GM19239 (cell line): ENCODE data around the gene FGD3.
"Not testable (repeated sequence)": the region's sequence is repeated elsewhere in the genome, so short reads cannot be mapped to it uniquely, and the experiment has no call there.

Experiments
- DNase-seq: peaks from one replicate; pipeline ENCODE4 v3.0.0; 2011; ENCODE audit warnings: low spot score; ENCODE audit not compliant: insufficient read length
- FAIRE-seq: peaks from 2 replicates; lab custom pipeline; 2011; peaks lifted over from hg19 to GRCh38; lab: Jason Lieb, UNC

The FGD3 gene

DNA sequence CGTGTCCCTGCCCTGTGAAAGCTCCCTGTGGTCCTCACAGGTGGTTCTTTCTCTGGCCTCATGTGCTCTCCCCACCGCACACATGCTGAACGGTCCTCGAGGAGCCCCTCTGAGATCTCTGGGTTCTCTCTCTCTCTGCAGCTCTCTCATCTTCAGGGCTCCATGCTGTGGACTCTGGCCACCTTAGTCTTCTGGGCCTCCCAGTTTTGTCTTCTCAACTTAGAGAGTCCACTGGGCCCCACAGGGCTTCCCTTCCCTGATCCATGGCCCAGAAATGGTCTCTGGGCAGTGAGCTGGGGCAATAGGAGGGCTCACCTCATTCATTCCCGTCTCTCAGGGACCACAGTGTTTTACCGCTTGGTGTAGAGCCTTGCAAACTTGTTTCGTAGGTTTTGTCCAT is 26.4 kb downstream of the FGD3 start:
- FAIRE-seq (no peak), DNase-seq (no peak)

DNA sequence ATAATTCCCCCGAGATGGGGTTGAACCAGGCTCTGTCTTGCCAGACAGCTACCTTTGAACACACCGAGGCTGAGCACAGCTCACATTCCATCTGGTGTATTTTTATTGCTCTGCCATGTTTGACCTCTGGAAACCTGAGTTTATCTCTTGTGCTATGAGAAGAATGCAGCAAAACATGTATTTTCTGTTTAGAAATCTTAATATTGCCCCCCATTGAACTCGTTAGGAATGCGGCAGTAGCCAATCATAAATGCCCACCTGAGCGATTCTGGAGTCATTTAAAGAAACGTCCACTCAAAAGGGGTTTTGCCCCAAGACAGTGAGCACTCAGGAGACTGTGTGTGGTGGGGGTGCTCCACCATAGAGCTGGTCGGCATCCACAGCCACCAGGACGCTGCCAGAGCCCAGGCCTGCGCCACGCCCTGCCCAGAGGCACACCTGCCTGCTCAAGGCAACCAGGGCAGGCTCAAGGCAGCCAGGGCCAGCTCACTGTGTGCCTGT is 26.9 kb downstream of the FGD3 start:
- DNase-seq (no peak), FAIRE-seq (no peak)

DNA sequence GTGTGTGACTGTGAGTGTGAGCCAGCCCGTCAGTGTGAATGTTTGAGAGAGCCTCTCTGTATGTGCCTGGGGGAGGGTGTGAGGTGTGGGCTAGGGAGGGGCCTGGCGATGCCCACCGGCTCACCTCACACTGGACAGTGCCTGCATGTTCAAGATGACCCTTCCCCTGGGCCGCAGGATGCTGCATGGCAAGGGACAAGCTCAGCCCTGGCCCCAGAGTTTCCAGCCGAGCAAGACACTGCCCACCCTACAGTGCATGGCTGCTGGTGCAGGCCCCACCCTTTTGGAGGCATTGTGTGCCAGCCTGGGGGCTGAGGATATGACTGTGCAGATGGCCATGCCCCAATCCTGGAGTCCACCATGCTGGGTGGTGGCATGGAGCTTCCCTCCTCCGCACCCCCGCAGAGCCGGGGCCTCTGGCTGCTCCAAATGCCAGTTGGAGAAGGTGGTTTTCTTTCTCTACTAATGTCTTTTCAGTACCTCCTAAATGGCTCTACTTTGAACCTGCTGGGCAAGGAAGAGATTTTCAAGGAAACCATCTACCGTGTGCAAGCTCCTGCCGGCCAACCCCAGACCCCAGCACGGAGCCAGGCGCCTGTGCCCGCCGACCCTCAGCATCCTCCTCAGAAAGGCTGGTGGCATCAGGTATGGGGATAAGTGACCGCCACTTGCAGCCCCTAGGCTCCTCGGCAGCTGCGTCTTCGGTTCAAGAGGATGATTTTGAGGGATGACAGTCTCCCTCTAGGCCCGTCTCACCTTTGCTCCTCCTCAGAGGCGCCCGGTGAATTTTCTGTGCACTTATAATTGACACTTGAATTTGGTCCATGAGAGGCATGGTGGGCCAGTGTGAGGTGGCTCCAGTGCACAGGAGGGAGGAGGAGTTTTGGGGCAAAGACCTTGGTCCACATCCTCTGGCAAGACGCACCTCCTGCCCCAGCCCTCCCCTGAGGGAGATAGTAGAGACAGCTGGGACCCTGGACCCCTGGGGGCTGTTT is 27.7 kb downstream of the FGD3 start:
- FAIRE-seq (no peak), DNase-seq (no peak)

DNA sequence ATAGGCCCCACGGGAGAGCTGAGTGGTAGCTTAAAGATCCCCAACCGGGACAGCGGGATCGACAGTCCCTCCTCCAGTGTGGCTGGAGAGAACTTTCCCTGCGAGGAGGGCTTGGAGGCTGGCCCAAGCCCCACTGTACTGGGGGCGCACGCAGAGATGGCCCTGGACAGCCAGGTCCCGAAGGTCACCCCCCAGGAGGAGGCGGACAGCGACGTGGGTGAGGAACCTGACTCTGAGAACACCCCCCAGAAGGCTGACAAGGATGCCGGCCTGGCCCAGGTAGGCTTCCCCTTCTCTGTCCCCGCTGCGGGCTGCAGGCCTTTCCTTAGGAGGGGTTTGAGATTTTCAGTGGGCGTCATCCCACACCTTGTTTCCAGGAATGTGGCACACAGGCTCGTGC is 29.1 kb downstream of the FGD3 start:
- DNase-seq (no peak), FAIRE-seq (no peak)

DNA sequence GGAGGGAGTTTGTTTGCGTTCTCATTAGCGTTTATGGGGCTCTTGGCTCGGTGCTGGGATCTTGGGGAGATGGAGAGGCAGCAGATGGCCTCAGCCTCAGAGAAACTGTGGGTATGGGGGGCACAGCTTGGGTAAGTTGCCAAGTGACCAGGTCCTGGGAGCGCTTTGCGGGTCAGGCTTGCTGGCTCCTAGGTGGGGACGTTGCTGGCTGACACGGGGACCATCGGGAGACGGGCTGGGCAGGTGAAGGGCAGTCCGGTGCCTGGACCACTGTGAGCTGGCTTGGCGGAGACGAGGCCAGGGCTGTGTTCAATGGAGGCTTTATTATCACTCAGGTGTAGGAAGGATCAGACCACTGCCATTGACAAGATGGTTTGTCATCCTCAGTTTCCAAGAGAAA is 30.0 kb downstream of the FGD3 start:
- FAIRE-seq (no peak), DNase-seq (no peak)

DNA sequence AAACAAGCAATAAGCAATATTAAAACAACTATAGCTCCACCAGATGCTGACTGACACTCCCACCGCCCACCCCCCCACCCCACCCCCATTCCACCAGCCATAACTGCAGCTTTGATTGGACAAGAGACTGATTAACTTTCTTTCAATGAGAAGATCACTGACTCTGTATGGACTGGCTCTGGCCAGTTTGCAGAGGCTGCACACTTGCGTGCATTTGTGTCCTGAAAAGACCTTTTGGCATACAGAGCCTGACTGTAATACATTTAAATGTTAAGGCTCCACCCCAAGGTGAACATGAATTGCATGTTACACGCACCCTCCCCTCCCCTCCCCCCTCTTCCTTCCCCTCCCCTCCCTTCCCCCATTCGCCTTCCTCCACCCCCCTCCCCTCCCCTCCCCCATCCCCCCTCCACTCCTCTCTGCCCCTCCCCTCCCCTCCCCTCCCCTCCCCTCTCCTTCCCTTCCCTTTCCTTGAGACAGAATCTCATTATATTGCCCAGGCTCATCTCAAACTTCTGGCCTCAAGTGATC is 31.1 kb downstream of the FGD3 start:
- no peak for FAIRE-seq
- DNase-seq: no peak

DNA sequence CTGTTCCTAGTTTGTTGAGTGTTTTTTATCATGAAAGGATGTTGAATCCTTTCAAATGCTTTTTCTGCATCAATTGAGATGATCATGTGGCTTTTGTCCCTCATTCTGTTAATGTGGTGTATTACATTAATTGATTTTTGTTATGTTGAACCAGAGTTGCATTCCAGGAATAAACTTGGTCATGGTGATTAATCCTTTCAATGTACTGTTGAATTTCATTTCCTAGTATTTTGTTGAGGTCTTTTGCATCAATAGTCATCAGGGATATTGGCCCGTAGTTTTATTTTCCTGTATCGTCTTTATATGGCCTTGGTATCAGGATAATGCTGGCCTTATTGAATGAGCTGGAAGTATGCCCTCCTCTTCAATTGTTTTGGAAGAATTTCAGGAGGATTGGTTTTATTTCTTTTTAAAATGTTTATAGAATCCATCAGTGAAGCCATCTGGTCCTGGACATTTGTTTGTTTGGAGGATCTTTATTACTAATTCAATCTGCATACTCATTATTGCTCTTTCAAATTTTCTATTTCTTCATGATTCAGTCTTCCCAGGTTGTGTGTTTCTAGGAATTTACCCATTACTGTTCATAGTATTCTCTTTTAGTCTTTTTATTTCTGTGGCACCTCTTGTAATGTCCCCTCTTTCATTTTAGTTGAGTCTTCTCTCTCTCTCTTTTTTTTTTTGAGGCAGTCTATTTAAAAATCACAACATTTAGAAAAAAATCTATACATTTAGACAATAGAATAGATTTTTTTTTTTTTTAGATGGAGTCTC is 32.1 kb downstream of the FGD3 start:
- FAIRE-seq (no peak), DNase-seq (no peak)

DNA sequence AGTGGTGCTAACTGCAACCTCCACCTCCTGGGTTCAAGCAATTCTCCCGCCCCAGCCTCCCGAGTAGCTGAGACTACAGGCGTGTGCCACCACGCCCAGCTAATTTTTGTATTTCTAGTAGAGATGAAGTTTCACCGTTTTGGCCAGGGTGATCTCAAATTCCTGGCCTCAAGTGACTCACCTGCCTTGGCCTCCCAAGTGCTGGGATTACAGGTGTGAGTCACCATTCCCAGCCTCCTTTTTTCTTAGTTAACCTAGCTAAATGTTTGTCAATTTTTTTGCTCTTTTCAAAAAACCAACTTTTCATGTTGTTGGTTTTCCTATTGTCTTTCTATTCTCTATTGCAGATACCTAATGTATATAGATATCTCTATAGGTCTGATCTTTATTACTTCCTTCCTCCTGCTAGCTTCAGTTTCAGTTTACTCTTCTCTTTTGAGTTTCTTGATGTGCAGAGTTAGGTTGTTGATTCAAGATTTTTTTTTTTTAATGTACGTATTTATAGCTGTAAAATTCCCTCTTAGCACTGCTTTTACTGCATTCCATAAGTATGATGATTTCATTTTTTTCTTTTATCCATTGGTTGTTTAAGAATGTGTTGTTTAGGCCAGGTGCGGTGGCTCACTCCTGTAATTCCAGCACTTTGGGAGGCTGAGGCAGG is 32.9 kb downstream of the FGD3 start:
- FAIRE-seq (peak; percentile 18), DNase-seq (no peak)

DNA sequence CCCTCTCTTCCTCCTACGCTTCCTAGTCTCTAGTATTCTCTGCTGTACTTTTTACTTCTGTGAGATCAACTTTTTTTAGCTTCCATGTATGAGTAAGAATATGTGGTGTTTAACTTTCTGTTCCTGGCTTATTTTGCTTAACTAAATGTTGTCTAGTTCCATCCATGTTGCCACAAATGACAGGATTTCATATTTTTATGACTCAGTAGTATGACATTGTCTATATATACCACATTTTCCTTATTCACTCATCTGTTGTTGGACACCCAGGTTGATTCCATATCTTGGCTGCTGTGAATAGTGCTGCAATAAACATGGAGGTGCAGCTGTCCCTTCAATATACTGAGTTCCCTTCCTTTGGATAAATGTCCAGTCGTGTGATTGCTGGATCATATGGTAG is 34.8 kb downstream of the FGD3 start:
- no peak for FAIRE-seq
- no peak for DNase-seq

DNA sequence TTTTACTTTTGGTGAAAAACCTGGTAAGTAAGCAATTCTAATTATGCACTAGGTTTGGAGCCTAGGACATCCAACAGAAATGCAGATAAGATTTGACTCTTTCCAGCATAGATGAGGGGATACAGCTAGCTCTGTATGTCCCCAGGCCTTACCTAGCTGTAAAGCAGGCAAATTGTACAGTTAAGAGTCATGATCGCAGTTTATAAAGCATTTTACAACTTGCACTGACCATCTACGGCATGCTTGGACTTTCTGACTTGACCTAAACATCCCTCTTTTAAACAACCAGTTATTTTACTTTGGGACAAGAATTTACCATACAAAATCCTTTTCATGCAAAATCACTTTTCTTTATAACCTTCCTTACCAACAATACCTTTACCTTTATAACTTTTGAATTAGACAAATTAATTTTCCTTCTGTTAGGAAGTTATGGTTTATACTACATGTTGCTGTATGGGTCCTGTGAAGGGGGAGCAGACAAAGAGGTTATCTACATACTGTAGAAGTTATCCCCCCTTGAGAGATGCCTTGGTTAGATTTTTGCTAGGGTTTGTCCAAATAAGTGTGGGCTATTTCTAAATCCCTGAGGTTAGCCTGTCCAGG is 36.8 kb downstream of the FGD3 start:
- DNase-seq (no peak), FAIRE-seq (no peak)

DNA sequence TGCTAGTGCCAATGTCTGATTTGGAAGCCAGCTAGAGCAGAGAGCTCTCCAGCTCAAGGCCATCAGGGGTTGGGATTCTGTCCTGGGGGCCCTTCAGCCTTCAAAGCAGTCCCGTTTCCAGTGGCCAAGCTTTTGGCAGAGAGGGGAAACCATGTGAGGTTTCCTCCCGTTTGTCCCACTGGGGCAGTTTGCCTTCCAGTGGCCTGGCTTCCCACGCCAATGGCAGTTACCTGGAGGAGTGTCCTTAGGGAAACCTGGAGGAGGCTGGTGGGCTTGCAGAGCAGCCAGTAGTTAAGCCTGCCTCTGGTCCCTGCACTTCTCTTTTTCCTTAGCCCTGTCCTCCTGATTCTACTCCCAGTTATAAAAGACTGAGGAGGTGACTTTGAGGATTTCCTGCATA is 37.7 kb downstream of the FGD3 start:
- FAIRE-seq (no peak), DNase-seq (no peak)

DNA sequence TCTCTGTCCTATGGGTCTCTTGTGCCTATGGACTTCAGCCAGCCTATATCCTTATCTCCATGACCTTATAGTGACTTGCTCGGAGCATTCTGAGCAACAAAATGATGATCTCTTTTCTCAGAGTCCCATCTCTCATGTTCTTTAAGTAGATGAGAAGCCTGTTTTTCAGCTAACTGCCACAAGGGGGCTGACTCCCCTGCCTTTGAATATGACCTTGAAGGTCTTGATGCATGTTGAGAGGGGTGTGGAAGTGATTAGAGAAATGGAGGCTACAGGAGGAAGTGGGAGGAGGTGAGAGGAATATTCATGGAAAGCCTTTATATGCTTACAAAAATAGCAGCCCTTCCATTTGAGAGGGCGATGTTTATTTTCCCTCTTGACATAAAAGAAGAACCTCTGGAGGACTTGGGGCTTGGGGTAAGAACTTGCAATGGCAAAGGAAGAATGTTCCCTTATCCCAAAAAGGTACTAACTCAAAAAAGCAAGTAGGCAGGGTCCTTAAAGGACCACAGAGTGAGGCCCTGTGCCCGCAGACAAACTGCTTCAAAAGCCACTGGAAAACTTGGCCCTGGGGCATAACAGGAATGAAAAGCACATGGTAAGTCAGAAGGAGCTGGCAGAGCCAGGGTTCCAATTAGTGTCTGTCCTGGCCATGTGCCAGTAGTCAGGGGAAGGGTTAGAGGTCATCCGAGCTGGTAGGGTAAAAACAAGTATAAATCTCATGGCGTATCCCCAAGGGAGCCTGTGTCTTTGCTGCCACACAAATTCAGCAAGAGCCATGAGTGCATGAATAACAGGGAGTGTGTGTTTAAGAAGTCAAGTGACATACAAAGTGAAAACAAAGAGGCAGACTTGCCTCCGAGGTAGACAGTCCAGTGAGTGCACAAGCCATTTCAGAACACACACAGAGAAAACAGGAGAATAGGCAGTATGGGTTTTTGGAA is 39.1 kb downstream of the FGD3 start:
- DNase-seq (no peak), FAIRE-seq (peak; percentile 75)

DNA sequence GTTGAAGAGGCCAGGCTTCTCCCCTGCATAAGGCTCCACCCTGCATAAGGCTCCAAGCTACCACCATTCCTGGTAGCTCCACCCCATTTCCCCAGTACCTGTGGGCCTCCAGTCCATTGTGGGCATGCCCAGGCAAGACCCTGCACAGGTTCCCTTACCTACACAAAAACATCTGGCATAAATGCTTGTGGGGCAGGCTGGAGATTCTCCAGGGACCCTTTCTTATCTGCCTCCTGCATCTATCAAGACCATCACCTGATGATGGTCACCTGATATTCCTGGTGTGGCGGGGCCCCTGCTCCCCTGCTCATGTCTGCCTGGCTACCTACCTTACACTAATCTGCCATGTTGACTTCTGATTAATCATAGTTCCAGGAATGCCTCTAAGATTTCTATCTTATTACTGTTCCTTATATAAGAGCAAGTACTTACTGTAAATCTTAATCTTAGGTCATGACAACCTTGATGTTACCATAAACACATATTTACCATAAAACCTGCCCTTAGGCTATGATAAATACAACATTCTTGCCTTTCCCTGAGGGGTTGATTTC is 41.0 kb downstream of the FGD3 start:
- FAIRE-seq (no peak), DNase-seq (no peak)

DNA sequence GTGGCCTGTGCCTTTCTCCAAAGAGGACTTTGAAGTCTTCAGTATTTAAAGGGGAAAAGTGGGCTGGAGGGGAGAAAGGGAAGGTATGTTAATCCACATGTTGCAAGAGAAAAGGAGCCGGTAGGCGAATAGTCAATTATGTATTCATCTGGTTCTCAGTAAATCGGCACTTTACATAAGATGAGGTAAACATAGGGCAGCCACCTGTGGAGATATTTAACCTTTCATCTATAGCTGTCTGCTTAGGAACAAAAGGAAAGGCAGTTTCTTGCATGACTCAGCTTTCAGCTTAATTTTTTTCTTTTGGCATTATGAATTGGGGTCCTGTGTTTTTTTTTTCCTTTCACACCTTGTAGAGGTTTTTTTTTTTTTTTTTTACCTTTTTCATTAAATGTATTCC is 42.2 kb downstream of the FGD3 start:
- FAIRE-seq (no peak), DNase-seq (no peak)

DNA sequence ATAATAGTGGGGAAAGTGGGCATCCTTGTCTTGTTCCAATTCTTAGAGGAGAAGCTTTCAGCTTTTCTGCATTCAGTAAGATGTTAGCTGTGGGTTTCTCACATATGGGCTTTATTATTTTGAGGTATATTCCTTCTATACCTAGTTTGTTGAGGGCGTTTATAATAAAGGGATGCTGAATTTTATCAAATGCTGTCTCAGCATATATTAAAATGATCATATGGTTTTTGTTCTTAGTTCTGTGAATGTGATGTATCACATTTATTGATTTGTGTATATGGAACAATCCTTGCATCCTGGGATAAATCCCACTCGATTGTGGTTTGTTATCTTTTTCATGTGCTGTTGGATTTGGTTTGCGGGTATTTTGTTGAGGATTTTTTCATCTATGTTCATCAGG is 43.1 kb downstream of the FGD3 start:
- FAIRE-seq: no peak
- DNase-seq: no peak

DNA sequence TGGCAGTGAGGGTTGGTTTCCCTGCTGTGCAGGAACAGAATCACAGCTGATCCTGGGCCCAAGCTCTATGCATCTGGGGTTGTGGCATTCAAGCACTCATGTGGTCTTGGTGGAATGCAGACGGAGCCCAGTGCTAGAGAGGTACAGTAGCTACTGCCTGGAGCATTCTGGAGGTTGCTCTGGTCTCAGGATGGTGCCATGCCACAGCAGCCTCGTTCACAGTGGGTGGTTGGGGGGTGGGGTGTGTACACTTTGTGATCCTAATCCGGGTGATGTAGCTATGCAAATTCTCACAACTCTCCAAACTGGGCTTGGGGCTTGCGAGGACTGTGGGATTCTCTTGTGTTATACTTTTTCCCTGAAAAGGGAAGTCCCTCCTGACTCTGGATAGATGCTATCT is 45.2 kb downstream of the FGD3 start:
- DNase-seq (no peak), FAIRE-seq (no peak)

DNA sequence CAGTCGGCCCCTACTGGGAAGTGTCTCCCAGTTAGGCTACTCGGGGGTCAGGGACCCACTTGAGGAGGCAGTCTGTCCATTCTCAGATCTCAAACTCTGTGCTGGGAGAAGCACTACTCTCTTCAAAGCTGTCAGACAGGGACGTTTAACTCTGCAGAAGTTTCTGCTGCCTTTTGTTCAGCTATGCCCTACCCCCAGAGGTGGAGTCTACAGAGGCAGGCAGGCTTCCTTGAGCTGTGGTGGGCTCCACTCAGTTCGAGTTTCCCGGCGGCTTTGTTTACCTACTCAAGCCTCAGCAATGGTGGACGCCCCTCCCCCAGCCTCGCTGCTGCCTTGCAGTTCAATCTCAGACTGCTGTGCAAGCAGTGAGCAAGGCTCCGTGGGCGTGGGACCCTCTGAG is 51.5 kb downstream of the FGD3 start:
- DNase-seq, FAIRE-seq: not testable (repeated sequence)

DNA sequence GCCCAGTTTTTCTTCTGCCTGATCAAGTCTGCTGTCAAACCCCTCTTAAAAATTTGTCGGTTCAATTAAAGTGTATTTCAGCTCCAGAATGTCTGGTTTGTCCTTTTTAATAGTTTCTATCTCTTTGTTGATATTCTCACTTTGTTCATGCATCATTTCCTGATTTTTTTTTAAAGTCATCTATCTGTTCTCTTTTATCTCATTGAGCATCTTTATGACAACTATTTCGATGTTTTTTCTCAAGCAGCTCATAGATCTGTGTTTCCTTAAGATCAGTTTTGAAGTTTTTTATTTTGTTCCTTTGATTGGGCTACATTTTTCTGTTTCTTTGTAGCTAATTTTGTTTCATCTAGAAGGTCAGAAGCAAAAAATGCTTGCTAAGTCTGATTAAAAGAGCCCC is 53.7 kb downstream of the FGD3 start:
- DNase-seq: no peak
- no peak for FAIRE-seq

DNA sequence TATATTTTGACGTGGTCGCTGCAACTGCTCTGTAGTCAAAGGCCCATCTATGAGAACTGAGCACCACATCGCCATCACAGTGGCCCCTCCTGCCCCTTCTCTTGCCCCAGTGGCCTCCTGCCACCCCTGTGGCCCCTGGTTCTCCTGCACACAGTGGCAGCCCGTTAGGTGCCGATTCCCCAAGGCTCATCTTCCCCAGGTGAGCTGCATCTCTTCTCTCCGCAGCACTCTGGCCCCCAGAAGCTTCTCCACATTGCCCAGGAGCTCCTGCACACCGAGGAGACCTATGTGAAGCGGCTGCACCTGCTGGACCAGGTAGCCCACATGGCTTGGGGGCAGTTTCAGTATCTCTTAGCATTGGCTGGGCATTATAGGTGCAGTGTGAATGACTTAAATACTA is 55.4 kb downstream of the FGD3 start:
- FAIRE-seq: no peak
- DNase-seq: no peak
